H9 (cell line): ENCODE measurements around the gene AEBP2. TPM values are rescaled to one million over a fixed set of nuclear protein-coding genes. Genes with fewer than 3 reads are reported as not detected.
"Not testable (repeated sequence)": the region's sequence is repeated elsewhere in the genome, so short reads cannot be mapped to it uniquely, and the experiment has no call there.

ENCODE experiments used
- DNase-seq: peaks from one replicate; pipeline ENCODE4 v3.0.0-alpha.2; 2017
- H2AFZ ChIP-seq: one replicate; pipeline ENCODE4 v1.6.1; 2013; ENCODE audit warnings: mild to moderate bottlenecking, low read length, control low read depth, moderate library complexity
- H2AK5ac ChIP-seq: 2 replicates; pipeline ENCODE4 v1.6.1; 2013; ENCODE audit warnings: low read length, control low read depth, mixed read lengths; ENCODE audit not compliant: insufficient read length
- H2BK120ac ChIP-seq: one replicate; pipeline ENCODE4 v1.6.1; 2013; ENCODE audit warnings: low read depth, mild to moderate bottlenecking, low read length, control low read depth, inconsistent platforms; ENCODE audit not compliant: poor library complexity, severe bottlenecking
- H2BK12ac ChIP-seq: 2 replicates; pipeline ENCODE4 v1.6.1; 2013; ENCODE audit warnings: low read length, control low read depth, mixed read lengths, low read depth; ENCODE audit not compliant: insufficient read length
- H2BK15ac ChIP-seq: 2 replicates; pipeline ENCODE4 v1.6.1; 2013; ENCODE audit warnings: low read depth, low read length, control low read depth
- H2BK20ac ChIP-seq: one replicate; pipeline ENCODE4 v1.6.1; 2013; ENCODE audit warnings: low read depth, mild to moderate bottlenecking, low read length, control low read depth, inconsistent platforms; ENCODE audit not compliant: poor library complexity, severe bottlenecking
- H2BK5ac ChIP-seq: 2 replicates; pipeline ENCODE4 v1.6.1; 2013; ENCODE audit warnings: low read length, control low read depth, mixed read lengths; ENCODE audit not compliant: insufficient read length
- H3K14ac ChIP-seq: 2 replicates; pipeline ENCODE4 v1.6.1; 2013; ENCODE audit warnings: low read length, control low read depth; ENCODE audit not compliant: insufficient read depth
- H3K18ac ChIP-seq: 2 replicates; pipeline ENCODE4 v1.6.1; 2013; ENCODE audit warnings: low read depth, mild to moderate bottlenecking, mixed read lengths, low read length, control low read depth; ENCODE audit not compliant: insufficient read length
- H3K23ac ChIP-seq: 2 replicates; pipeline ENCODE4 v1.6.1; 2013; ENCODE audit warnings: low read length, control low read depth, mixed read lengths, low read depth; ENCODE audit not compliant: insufficient read length
- H3K23me2 ChIP-seq: 2 replicates; pipeline ENCODE4 v1.6.1; 2013; ENCODE audit warnings: low read depth, mild to moderate bottlenecking, mixed read lengths, low read length, control low read depth; ENCODE audit not compliant: insufficient read length, poor library complexity, severe bottlenecking
- H3K27ac ChIP-seq: 2 replicates; pipeline ENCODE4 v1.5.1; 2013; ENCODE audit warnings: low read length, control low read depth, mixed read lengths, low read depth; ENCODE audit not compliant: insufficient read length
- H3K27me3 ChIP-seq: 2 replicates; pipeline ENCODE4 v1.6.1; 2013; ENCODE audit warnings: low read length, control low read depth, inconsistent platforms; ENCODE audit not compliant: insufficient read depth
- H3K4ac ChIP-seq: 2 replicates; pipeline ENCODE4 v1.6.1; 2013; ENCODE audit warnings: low read depth, mild to moderate bottlenecking, control low read depth, inconsistent platforms, low read length, moderate library complexity
- H3K4me1 ChIP-seq: 2 replicates; pipeline ENCODE4 v1.6.1; 2013; ENCODE audit warnings: low read length, control low read depth, inconsistent platforms; ENCODE audit not compliant: insufficient read depth
- H3K4me2 ChIP-seq: 2 replicates; pipeline ENCODE4 v1.6.1; 2013; ENCODE audit warnings: low read length, control low read depth, mixed read lengths; ENCODE audit not compliant: insufficient read length, insufficient read depth
- H3K56ac ChIP-seq: 2 replicates; pipeline ENCODE4 v1.6.1; 2013; ENCODE audit warnings: low read depth, mild to moderate bottlenecking, mixed read lengths, low read length, control low read depth; ENCODE audit not compliant: insufficient read length
- H3K79me1 ChIP-seq: 2 replicates; pipeline ENCODE4 v1.6.1; 2013; ENCODE audit warnings: low read depth, mild to moderate bottlenecking, moderate library complexity, low read length, control low read depth, inconsistent platforms; ENCODE audit not compliant: insufficient read depth, poor library complexity, severe bottlenecking
- H3K79me2 ChIP-seq: 2 replicates; pipeline ENCODE4 v1.6.1; 2013; ENCODE audit warnings: low read length, control low read depth, inconsistent platforms; ENCODE audit not compliant: insufficient read depth
- H3K9ac ChIP-seq: 2 replicates; pipeline ENCODE4 v1.6.1; 2013; ENCODE audit warnings: low read length, control low read depth, mixed read lengths; ENCODE audit not compliant: insufficient read length; ENCODE audit errors: extremely low read depth
- H3K9me3 ChIP-seq: one replicate; pipeline ENCODE4 v1.6.1; 2013; ENCODE audit warnings: low read depth, low read length, inconsistent platforms; ENCODE audit not compliant: control insufficient read depth
- H3T11ph ChIP-seq: one replicate; pipeline ENCODE4 v1.6.1; 2013; ENCODE audit warnings: mild to moderate bottlenecking, low read length, control low read depth, inconsistent platforms
- H4K20me1 ChIP-seq: one replicate; pipeline ENCODE4 v1.6.1; 2013; ENCODE audit not compliant: control insufficient read depth, insufficient read length, insufficient read depth
- H4K5ac ChIP-seq: 2 replicates; pipeline ENCODE4 v1.6.1; 2013; ENCODE audit warnings: low read depth, mild to moderate bottlenecking, mixed read lengths, low read length, control low read depth; ENCODE audit not compliant: insufficient read length
- H4K8ac ChIP-seq: replicated peaks from 2 replicates; pipeline ENCODE4 v1.6.1; 2013; ENCODE audit warnings: low read length, control low read depth, mixed read lengths, low read depth; ENCODE audit not compliant: insufficient read length
- H4K91ac ChIP-seq: 2 replicates; pipeline ENCODE4 v1.6.1; 2013; ENCODE audit warnings: low read depth, mild to moderate bottlenecking, moderate library complexity, mixed read lengths, low read length, control low read depth; ENCODE audit not compliant: insufficient read length
- H3K27ac Mint-ChIP-seq, 3 experiments: 2 replicates in 2 of 3; 3 replicates in 1 of 3; pipeline ENCODE4 v1.8.0; 2020 to 2021; ENCODE audit warnings: mixed read lengths in 3 of 3, mild to moderate bottlenecking in 1 of 3, moderate library complexity in 1 of 3
- H3K27me3 Mint-ChIP-seq: 2 replicates; pipeline ENCODE4 v1.8.0; 2021; ENCODE audit warnings: low read depth, mild to moderate bottlenecking, moderate library complexity, mixed read lengths
- H3K36me3 Mint-ChIP-seq, 3 experiments: 2 replicates in 2 of 3; 3 replicates in 1 of 3; pipeline ENCODE4 v1.8.0; 2020 to 2021; ENCODE audit warnings: low read depth in 3 of 3, mixed read lengths in 3 of 3; ENCODE audit not compliant: insufficient read depth in 1 of 3
- H3K4me1 Mint-ChIP-seq, 2 experiments: 2 replicates each; pipeline ENCODE4 v1.8.0; 2020; ENCODE audit warnings: mixed read lengths in 2 of 2
- H3K4me3 Mint-ChIP-seq, 2 experiments: 2 replicates in 1 of 2; 3 replicates in 1 of 2; pipeline ENCODE4 v1.8.0; 2020 to 2021; ENCODE audit warnings: mild to moderate bottlenecking in 2 of 2, mixed read lengths in 2 of 2, moderate library complexity in 1 of 2
- H3K9me3 Mint-ChIP-seq, 2 experiments: 2 replicates in 1 of 2; 3 replicates in 1 of 2; pipeline ENCODE4 v1.8.0; 2020; ENCODE audit warnings: mild to moderate bottlenecking in 2 of 2, mixed read lengths in 2 of 2, moderate library complexity in 1 of 2
- WGBS: extraction: QIAGEN DNeasy Blood & Tissue Kit; methylation state at CpG from one replicate; pipeline ENCODE4 v1.1.7; 2013; ENCODE audit warnings: missing lambda C conversion rate, low lambda C conversion rate, mixed read lengths; ENCODE audit not compliant: insufficient read length; ENCODE audit errors: extremely low coverage; 5-methylcytosine and 5-hydroxymethylcytosine counted together
- total RNA-seq: library from RNA; stranded (reverse); gene quantifications from 2 replicates; pipeline ENCODE4 v1.2.1, GENCODE V29; 2021
- TF ChIP-seq, protein P1 (sequence below): fragments of 200-600 bp; sonication (generic); conservative IDR thresholded peaks from 3 replicates; pipeline ENCODE4 v1.8.0; 2021; ENCODE audit warnings: antibody characterized with exemption, mild to moderate bottlenecking

The AEBP2 gene
- total RNA-seq, 1 experiment from 2014 or later: 82.8 TPM

DNA sequence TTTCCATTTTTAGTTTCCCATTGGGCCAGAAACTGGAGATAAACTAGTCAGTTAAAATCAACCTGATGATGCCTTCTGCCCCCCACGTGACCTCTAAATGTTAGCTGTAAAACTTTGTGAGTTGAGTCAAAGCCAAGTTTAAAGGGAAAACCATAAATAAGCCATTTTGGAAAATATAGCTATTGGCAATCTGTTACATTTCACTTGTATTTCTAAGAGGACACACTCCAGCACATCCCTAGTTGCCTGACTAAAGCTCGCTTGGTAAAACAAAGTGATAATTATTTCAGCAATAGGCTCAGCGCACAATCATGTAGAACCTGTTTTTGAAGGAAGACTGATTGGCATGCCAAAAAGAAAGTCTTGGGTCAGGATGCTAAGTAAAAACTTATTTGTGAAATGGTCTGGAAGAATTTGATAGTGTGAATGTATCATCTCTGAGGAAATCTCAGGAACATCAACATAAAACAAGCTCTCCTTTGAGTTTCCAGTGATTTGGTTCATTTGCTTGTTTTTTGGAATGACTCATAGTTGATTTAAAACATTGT, 49.2 kb upstream of the AEBP2 start:
- H3K27ac ChIP-seq: no peak overlapping the region
- H3K14ac ChIP-seq: no peak overlapping the region
- DNase-seq: no peak
- H3K27me3 Mint-ChIP-seq: no peaks in the 10 kb centered on the region
- no peak overlapping the region for H3K23ac ChIP-seq
- peaks cover 2 to 4% of the 10 kb centered on the region in 2 experiments; a peak in 2 of 5 replicates for H3K9me3 Mint-ChIP-seq
- peaks cover 0 to 5% (median 0%) of the 10 kb centered on the region in 3 experiments; a peak in 3 of 7 replicates for H3K36me3 Mint-ChIP-seq
- WGBS: no CpG with 5 or more reads among the region's 3 CpGs
- H3K79me2 ChIP-seq: no peaks in the 10 kb centered on the region
- H3K27me3 ChIP-seq: no peaks in the 10 kb centered on the region; the same call in 1 of the 2 replicates
- H4K20me1 ChIP-seq: no peaks in the 10 kb centered on the region
- peaks cover 2% of the 10 kb centered on the region in 2 experiments; a peak in 1 of 4 replicates for H3K4me1 Mint-ChIP-seq
- no peak overlapping the region for H2BK120ac ChIP-seq
- no peak overlapping the region for H3K9ac ChIP-seq
- no peak overlapping the region for H2BK12ac ChIP-seq
- no peak overlapping the region for H2BK15ac ChIP-seq
- H3K4me1 ChIP-seq: no peaks in the 10 kb centered on the region
- H3K4me2 ChIP-seq: no peak overlapping the region
- no peak overlapping the region for H2AFZ ChIP-seq
- H3K79me1 ChIP-seq: no peaks in the 10 kb centered on the region
- H4K91ac ChIP-seq: no peak overlapping the region
- no peak overlapping the region for H2BK5ac ChIP-seq
- no peak overlapping the region for H2BK20ac ChIP-seq
- H4K8ac ChIP-seq: no peak overlapping the region
- H4K5ac ChIP-seq: no peak overlapping the region
- H3K23me2 ChIP-seq: no peaks in the 10 kb centered on the region
- TF ChIP-seq, protein P1, sequence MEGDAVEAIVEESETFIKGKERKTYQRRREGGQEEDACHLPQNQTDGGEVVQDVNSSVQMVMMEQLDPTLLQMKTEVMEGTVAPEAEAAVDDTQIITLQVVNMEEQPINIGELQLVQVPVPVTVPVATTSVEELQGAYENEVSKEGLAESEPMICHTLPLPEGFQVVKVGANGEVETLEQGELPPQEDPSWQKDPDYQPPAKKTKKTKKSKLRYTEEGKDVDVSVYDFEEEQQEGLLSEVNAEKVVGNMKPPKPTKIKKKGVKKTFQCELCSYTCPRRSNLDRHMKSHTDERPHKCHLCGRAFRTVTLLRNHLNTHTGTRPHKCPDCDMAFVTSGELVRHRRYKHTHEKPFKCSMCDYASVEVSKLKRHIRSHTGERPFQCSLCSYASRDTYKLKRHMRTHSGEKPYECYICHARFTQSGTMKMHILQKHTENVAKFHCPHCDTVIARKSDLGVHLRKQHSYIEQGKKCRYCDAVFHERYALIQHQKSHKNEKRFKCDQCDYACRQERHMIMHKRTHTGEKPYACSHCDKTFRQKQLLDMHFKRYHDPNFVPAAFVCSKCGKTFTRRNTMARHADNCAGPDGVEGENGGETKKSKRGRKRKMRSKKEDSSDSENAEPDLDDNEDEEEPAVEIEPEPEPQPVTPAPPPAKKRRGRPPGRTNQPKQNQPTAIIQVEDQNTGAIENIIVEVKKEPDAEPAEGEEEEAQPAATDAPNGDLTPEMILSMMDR: no peak
- no peak overlapping the region for H2AK5ac ChIP-seq
- no peak overlapping the region for H3T11ph ChIP-seq
- H3K4me3 Mint-ChIP-seq: no peak overlapping the region
- no peak overlapping the region for H3K27ac Mint-ChIP-seq
- H3K18ac ChIP-seq: no peak overlapping the region
- no peak overlapping the region for H3K4ac ChIP-seq
- no peak overlapping the region for H3K56ac ChIP-seq
- no peaks in the 10 kb centered on the region for H3K9me3 ChIP-seq

DNA sequence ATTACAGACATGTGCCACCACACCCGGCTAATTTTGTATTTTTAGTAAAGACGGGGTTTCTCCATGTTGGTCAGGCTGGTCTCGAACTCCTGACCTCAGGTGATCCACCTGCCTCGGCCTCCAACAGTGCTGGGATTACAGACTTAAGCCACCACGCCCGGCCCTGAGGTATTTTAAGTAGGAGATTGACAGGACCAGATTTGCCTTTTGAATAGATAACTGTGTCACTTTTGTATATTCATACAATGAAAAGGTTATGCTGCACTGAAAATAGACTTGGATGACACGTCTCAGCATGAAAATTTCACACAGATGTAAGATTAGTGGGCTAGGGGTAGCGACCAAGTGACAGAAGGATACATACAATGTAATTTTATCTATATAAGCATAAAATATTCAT, 46.6 kb upstream of the AEBP2 start:
- not testable (repeated sequence) for H3K27ac ChIP-seq, H2BK12ac ChIP-seq, H2AFZ ChIP-seq, H3K79me1 ChIP-seq, H3K27me3 Mint-ChIP-seq, H3K79me2 ChIP-seq, H3K9ac ChIP-seq, DNase-seq, H3K23me2 ChIP-seq, H3K4ac ChIP-seq, H3K4me2 ChIP-seq, H3K9me3 ChIP-seq, H3K4me1 ChIP-seq, H3K9me3 Mint-ChIP-seq, H3K36me3 Mint-ChIP-seq, H4K5ac ChIP-seq, H3T11ph ChIP-seq, H3K23ac ChIP-seq, H2BK20ac ChIP-seq, H3K14ac ChIP-seq, H3K56ac ChIP-seq, H4K8ac ChIP-seq, H4K20me1 ChIP-seq, H2AK5ac ChIP-seq, H3K27me3 ChIP-seq, H3K4me1 Mint-ChIP-seq, H2BK5ac ChIP-seq, H2BK120ac ChIP-seq, H3K4me3 Mint-ChIP-seq, H3K27ac Mint-ChIP-seq, H2BK15ac ChIP-seq, H4K91ac ChIP-seq, H3K18ac ChIP-seq
- WGBS: no CpG with 5 or more reads among the region's 8 CpGs
